WTC11 (cell line): Measurements from ENCODE around the gene ADAM12.

Experiments used
- NR2C2 ChIP-seq: sonication (generic); formaldehyde crosslinking; IDR thresholded peaks from 2 replicates; pipeline ENCODE4 v1.8.0; 2022; ENCODE audit warnings: mild to moderate bottlenecking, missing genetic modification reagents
- USF2 ChIP-seq: sonication (generic); formaldehyde crosslinking; IDR thresholded peaks from 2 replicates; pipeline ENCODE4 v1.8.1; 2023; ENCODE audit warnings: mild to moderate bottlenecking, missing genetic modification reagents, moderate library complexity
- TF ChIP-seq, protein P1 (sequence below): fragments of 200-600 bp; IDR thresholded peaks from 2 replicates; pipeline ENCODE4 v1.8.0; 2022; ENCODE audit warnings: antibody characterized with exemption
- TF ChIP-seq, protein P2 (sequence below): fragments of 250-450 bp; sonication (Bioruptor Pico); IDR thresholded peaks from 2 replicates; pipeline ENCODE4 v2.1.2; 2022; ENCODE audit warnings: mild to moderate bottlenecking, moderate library complexity

GRCh38 chr10:126160571-126160970, 227.7 kb downstream of the ADAM12 start:
- TF ChIP-seq, protein P1, sequence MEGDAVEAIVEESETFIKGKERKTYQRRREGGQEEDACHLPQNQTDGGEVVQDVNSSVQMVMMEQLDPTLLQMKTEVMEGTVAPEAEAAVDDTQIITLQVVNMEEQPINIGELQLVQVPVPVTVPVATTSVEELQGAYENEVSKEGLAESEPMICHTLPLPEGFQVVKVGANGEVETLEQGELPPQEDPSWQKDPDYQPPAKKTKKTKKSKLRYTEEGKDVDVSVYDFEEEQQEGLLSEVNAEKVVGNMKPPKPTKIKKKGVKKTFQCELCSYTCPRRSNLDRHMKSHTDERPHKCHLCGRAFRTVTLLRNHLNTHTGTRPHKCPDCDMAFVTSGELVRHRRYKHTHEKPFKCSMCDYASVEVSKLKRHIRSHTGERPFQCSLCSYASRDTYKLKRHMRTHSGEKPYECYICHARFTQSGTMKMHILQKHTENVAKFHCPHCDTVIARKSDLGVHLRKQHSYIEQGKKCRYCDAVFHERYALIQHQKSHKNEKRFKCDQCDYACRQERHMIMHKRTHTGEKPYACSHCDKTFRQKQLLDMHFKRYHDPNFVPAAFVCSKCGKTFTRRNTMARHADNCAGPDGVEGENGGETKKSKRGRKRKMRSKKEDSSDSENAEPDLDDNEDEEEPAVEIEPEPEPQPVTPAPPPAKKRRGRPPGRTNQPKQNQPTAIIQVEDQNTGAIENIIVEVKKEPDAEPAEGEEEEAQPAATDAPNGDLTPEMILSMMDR: no peak
- TF ChIP-seq NR2C2 (no peak), USF2 (no peak)
- TF ChIP-seq, protein P2, sequence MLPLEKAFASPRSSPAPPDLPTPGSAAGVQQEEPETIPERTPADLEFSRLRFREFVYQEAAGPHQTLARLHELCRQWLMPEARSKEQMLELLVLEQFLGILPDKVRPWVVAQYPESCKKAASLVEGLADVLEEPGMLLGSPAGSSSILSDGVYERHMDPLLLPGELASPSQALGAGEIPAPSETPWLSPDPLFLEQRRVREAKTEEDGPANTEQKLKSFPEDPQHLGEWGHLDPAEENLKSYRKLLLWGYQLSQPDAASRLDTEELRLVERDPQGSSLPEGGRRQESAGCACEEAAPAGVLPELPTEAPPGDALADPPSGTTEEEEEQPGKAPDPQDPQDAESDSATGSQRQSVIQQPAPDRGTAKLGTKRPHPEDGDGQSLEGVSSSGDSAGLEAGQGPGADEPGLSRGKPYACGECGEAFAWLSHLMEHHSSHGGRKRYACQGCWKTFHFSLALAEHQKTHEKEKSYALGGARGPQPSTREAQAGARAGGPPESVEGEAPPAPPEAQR: no peak
